ENCODE data around the gene MEGF8. TPM values are rescaled to one million over a fixed set of nuclear protein-coding genes. Genes with fewer than 3 reads are reported as not detected.

MEGF8 gene
- total and polyA plus RNA-seq, 9 of the 15 experiments (the other 6 are each of a cell fraction or from before 2014, with no cell fraction given): 0.28 to 13.1 (median 3.0) TPM

DNA sequence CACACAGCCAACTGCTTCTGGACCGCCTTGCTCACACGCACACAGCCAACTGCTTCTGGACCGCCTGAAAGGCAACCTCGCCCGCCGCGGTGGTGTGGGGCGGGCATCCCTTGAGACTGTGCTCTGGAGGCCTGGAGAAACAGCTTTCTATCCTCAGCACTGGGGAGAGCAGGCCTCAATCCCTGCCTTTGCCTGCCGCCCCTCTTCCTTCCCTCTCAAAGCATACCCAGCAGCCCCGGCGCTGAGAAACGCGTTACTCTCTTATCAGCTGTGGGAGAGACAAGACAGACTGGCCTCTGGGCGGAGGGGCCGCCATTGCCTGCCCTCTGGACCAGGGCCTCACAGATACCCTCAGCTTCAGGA is 98.9 kb downstream of the MEGF8 start:
- ATAC-seq: peak; percentile 60
- CTCF ChIA-PET (ENCODE audit: low intra/inter-chr PET ratio): no interaction called here
- Histone ChIP-seq H3K36me3 (ENCODE audit: control insufficient read depth, insufficient read depth, low read length) (no peaks in the 10 kb centered on the region), H3K9me1 (ENCODE audit: control insufficient read depth, insufficient read depth, low read length) (no peaks in the 10 kb centered on the region), H3K27me3 (ENCODE audit: control insufficient read depth in 2 of 2, insufficient read depth in 2 of 2, low read length in 2 of 2) (peaks cover 0 to 5% of the 10 kb centered on the region in 2 experiments; a peak in 1 of 5 replicates), H3K4me2 (ENCODE audit: insufficient read depth, low read length) (peak overlapping the region; percentile 31; the same call in 1 of the 2 replicates), H4K20me1 (replicated peaks; ENCODE audit: control insufficient read depth, insufficient read depth, low read length) (no peaks in the 10 kb centered on the region), H2AFZ (ENCODE audit: low read depth, low read length) (peak overlapping the region; percentile 78), H3K4me3 (no peak overlapping the region), H3K27ac (ENCODE audit: extremely low read depth, low read depth, low read length) (no peak overlapping the region), H3K79me2 (ENCODE audit: control insufficient read depth, insufficient read depth, low read length) (no peaks in the 10 kb centered on the region), H3K9ac (ENCODE audit: insufficient read depth in 1 of 2, low read depth in 2 of 2, low read length in 2 of 2) (0 out of 4 replicates have a peak overlapping the region, but pooled peaks of 1 of the 2 experiments have one; percentile 14), H3K4me1 (replicated peaks in 1 of 2; ENCODE audit: control insufficient read depth in 2 of 2, insufficient read depth in 2 of 2, low read length in 2 of 2) (peaks cover 0 to 25% of the 10 kb centered on the region in 2 experiments; a peak in 2 of 5 replicates), H3K9me3 (replicated peaks; ENCODE audit: control insufficient read depth, insufficient read depth, low read depth, low read length) (no peaks in the 10 kb centered on the region)
- in situ Hi-C loops (cut with MboI): no loop called here
- intact Hi-C loops (cut with micrococcal nuclease): no loop called here
- peak in 1 of 4 experiments; percentile 26 for DNase-seq (ENCODE audit: extremely low read depth in 1 of 4, low spot score in 3 of 4)
- no peak for FAIRE-seq
- BruUV-seq (replicated peaks): no TSS peak
- POLR2A ChIA-PET: interaction anchor here (0.6 to 1.0 kb wide), 3 partner anchors 14 to 64 kb away, joined by 3 to 4 read pairs (median 3); no protein-coding TSS in a partner anchor
- WGBS (ENCODE audit: insufficient coverage, low coverage, missing lambda C conversion rate): 44% methylated on average over 14 of the region's 15 CpGs
- TF ChIP-seq ZNF551 (CRISPR knock-in tag; IDR thresholded peaks at IDR 0.05): no peak
- TF ChIP-seq ZNF77 (CRISPR knock-in tag; IDR thresholded peaks at IDR 0.05): no peak
- peak; percentile 56; the same call in 1 of the 2 replicates for TF ChIP-seq L3MBTL2 (IDR thresholded peaks at IDR 0.05)
- no peak for TF ChIP-seq KLF1 (tag; IDR thresholded peaks at IDR 0.05)
- TF ChIP-seq, protein P1, sequence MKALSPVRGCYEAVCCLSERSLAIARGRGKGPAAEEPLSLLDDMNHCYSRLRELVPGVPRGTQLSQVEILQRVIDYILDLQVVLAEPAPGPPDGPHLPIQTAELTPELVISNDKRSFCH (CRISPR knock-in tag; IDR thresholded peaks at IDR 0.05): no peak
- TF ChIP-seq, protein P1 (tag; IDR thresholded peaks at IDR 0.05): 0 out of 2 replicates have a peak, but pooled peaks have one; percentile 12
- TF ChIP-seq POLR2G (IDR thresholded peaks at IDR 0.05; ENCODE audit: low read depth, low read length): 0 out of 2 replicates have a peak, but pooled peaks have one; percentile 19
- TF ChIP-seq, protein P2, sequence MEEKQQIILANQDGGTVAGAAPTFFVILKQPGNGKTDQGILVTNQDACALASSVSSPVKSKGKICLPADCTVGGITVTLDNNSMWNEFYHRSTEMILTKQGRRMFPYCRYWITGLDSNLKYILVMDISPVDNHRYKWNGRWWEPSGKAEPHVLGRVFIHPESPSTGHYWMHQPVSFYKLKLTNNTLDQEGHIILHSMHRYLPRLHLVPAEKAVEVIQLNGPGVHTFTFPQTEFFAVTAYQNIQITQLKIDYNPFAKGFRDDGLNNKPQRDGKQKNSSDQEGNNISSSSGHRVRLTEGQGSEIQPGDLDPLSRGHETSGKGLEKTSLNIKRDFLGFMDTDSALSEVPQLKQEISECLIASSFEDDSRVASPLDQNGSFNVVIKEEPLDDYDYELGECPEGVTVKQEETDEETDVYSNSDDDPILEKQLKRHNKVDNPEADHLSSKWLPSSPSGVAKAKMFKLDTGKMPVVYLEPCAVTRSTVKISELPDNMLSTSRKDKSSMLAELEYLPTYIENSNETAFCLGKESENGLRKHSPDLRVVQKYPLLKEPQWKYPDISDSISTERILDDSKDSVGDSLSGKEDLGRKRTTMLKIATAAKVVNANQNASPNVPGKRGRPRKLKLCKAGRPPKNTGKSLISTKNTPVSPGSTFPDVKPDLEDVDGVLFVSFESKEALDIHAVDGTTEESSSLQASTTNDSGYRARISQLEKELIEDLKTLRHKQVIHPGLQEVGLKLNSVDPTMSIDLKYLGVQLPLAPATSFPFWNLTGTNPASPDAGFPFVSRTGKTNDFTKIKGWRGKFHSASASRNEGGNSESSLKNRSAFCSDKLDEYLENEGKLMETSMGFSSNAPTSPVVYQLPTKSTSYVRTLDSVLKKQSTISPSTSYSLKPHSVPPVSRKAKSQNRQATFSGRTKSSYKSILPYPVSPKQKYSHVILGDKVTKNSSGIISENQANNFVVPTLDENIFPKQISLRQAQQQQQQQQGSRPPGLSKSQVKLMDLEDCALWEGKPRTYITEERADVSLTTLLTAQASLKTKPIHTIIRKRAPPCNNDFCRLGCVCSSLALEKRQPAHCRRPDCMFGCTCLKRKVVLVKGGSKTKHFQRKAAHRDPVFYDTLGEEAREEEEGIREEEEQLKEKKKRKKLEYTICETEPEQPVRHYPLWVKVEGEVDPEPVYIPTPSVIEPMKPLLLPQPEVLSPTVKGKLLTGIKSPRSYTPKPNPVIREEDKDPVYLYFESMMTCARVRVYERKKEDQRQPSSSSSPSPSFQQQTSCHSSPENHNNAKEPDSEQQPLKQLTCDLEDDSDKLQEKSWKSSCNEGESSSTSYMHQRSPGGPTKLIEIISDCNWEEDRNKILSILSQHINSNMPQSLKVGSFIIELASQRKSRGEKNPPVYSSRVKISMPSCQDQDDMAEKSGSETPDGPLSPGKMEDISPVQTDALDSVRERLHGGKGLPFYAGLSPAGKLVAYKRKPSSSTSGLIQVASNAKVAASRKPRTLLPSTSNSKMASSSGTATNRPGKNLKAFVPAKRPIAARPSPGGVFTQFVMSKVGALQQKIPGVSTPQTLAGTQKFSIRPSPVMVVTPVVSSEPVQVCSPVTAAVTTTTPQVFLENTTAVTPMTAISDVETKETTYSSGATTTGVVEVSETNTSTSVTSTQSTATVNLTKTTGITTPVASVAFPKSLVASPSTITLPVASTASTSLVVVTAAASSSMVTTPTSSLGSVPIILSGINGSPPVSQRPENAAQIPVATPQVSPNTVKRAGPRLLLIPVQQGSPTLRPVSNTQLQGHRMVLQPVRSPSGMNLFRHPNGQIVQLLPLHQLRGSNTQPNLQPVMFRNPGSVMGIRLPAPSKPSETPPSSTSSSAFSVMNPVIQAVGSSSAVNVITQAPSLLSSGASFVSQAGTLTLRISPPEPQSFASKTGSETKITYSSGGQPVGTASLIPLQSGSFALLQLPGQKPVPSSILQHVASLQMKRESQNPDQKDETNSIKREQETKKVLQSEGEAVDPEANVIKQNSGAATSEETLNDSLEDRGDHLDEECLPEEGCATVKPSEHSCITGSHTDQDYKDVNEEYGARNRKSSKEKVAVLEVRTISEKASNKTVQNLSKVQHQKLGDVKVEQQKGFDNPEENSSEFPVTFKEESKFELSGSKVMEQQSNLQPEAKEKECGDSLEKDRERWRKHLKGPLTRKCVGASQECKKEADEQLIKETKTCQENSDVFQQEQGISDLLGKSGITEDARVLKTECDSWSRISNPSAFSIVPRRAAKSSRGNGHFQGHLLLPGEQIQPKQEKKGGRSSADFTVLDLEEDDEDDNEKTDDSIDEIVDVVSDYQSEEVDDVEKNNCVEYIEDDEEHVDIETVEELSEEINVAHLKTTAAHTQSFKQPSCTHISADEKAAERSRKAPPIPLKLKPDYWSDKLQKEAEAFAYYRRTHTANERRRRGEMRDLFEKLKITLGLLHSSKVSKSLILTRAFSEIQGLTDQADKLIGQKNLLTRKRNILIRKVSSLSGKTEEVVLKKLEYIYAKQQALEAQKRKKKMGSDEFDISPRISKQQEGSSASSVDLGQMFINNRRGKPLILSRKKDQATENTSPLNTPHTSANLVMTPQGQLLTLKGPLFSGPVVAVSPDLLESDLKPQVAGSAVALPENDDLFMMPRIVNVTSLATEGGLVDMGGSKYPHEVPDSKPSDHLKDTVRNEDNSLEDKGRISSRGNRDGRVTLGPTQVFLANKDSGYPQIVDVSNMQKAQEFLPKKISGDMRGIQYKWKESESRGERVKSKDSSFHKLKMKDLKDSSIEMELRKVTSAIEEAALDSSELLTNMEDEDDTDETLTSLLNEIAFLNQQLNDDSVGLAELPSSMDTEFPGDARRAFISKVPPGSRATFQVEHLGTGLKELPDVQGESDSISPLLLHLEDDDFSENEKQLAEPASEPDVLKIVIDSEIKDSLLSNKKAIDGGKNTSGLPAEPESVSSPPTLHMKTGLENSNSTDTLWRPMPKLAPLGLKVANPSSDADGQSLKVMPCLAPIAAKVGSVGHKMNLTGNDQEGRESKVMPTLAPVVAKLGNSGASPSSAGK (IDR thresholded peaks at IDR 0.05): peak; percentile 49; the same call in 1 of the 2 replicates
- peak in 1 of 3 experiments; percentile 45 for TF ChIP-seq YY1 (IDR thresholded peaks at IDR 0.05; ENCODE audit: borderline replicate concordance in 1 of 3, control insufficient read depth in 1 of 3, extremely low read depth in 1 of 3, insufficient read depth in 3 of 3, insufficient read length in 1 of 3, insufficient replicate concordance in 2 of 3, low read depth in 1 of 3, low read length in 2 of 3)
- TF ChIP-seq CXXC5 (CRISPR knock-in tag; IDR thresholded peaks at IDR 0.05): peak; percentile 16; the same call in 1 of the 2 replicates

Data from K562 (cell line).